IMR-90 (cell line): ENCODE measurements around the gene BCL2. TPM values are rescaled to one million over a fixed set of nuclear protein-coding genes. Genes with fewer than 3 reads are reported as not detected.

Experiments
- ATAC-seq: fragments of 200-7000 bp; cut with Tn5 transposase; 2 replicates; pipeline ENCODE4 v1.9.1; 2020; ENCODE audit warnings: low read depth, mild to moderate bottlenecking, moderate library complexity
- BruUV-seq: library from RNA; stranded (reverse); fragments of 400-500 nt; replicated peaks from 2 replicates; lab custom pipeline; 2021; lab: Mats Ljungman, UMichigan
- CTCF ChIA-PET: fragments of 300-600 bp; formaldehyde crosslinking; extraction: SDS; loops from one replicate; lab custom pipeline; 2021; ENCODE audit warnings: antibody characterized with exemption; lab: Yijun Ruan, JAX
- POLR2A ChIA-PET: fragments of 300-600 bp; sonication (Branson Sonifier 250); formaldehyde crosslinking; loops from one replicate; lab custom pipeline; 2022; ENCODE audit warnings: antibody characterized with exemption; ENCODE audit not compliant: unreplicated experiment; lab: Charles Lee
- DNase-seq: peaks from one replicate; pipeline ENCODE4 v3.0.0; 2013
- H2AFZ ChIP-seq: replicated peaks from 2 replicates; pipeline ENCODE3; 2013; ENCODE audit warnings: low read length, mild to moderate bottlenecking; ENCODE audit not compliant: poor library complexity
- H2AK5ac ChIP-seq: 2 replicates; pipeline ENCODE4 v1.6.1; 2013; ENCODE audit warnings: low read depth, low read length, inconsistent platforms
- H2AK9ac ChIP-seq: replicated peaks from 2 replicates; pipeline ENCODE3; 2013; ENCODE audit warnings: mild to moderate bottlenecking, low read depth, low read length, moderate library complexity; ENCODE audit not compliant: poor library complexity
- H2BK120ac ChIP-seq: 2 replicates; pipeline ENCODE4 v1.6.1; 2013; ENCODE audit warnings: low read depth, low read length, inconsistent platforms
- H2BK15ac ChIP-seq: 3 replicates; pipeline ENCODE4 v1.6.1; 2013; ENCODE audit warnings: low read depth, low read length, inconsistent platforms
- H2BK20ac ChIP-seq: 2 replicates; pipeline ENCODE4 v1.6.1; 2013; ENCODE audit warnings: low read depth, mild to moderate bottlenecking, inconsistent platforms, low read length, moderate library complexity
- H2BK5ac ChIP-seq: 2 replicates; pipeline ENCODE4 v1.6.1; 2013; ENCODE audit warnings: mild to moderate bottlenecking, low read depth, low read length, inconsistent platforms; ENCODE audit not compliant: poor library complexity, severe bottlenecking
- H3K14ac ChIP-seq: replicated peaks from 2 replicates; pipeline ENCODE4 v1.6.1; 2013; ENCODE audit warnings: low read depth, low read length, inconsistent platforms
- H3K18ac ChIP-seq: 2 replicates; pipeline ENCODE4 v1.6.1; 2013; ENCODE audit warnings: low read depth, low read length, control low read depth
- H3K23ac ChIP-seq: 2 replicates; pipeline ENCODE4 v1.6.1; 2013; ENCODE audit warnings: low read depth, low read length, inconsistent platforms
- H3K27ac ChIP-seq: 2 replicates; pipeline ENCODE4 v1.5.1; 2013; ENCODE audit warnings: mild to moderate bottlenecking, control low read depth, low read length; ENCODE audit not compliant: insufficient read depth
- H3K27me3 ChIP-seq: 2 replicates; pipeline ENCODE4 v1.6.1; 2013; ENCODE audit warnings: low read length; ENCODE audit not compliant: control insufficient read depth, insufficient read depth
- H3K36me3 ChIP-seq: 2 replicates; pipeline ENCODE4 v1.6.1; 2013; ENCODE audit warnings: low read length, mixed read lengths; ENCODE audit not compliant: control insufficient read depth, insufficient read depth
- H3K4ac ChIP-seq: 2 replicates; pipeline ENCODE4 v1.6.1; 2013; ENCODE audit warnings: low read depth, low read length, inconsistent platforms
- H3K4me1 ChIP-seq: 2 replicates; pipeline ENCODE4 v1.6.1; 2013; ENCODE audit warnings: low read length, mixed read lengths; ENCODE audit not compliant: control insufficient read depth, insufficient read depth
- H3K4me2 ChIP-seq: 2 replicates; pipeline ENCODE4 v1.6.1; 2013; ENCODE audit warnings: low read depth, mild to moderate bottlenecking, control low read depth, low read length, moderate library complexity
- H3K4me3 ChIP-seq: 2 replicates; pipeline ENCODE4 v1.5.1; 2013; ENCODE audit warnings: low read depth, mild to moderate bottlenecking, control low read depth, low read length, moderate library complexity; ENCODE audit not compliant: insufficient read depth
- H3K56ac ChIP-seq: 2 replicates; pipeline ENCODE4 v1.6.1; 2013; ENCODE audit warnings: low read length, inconsistent platforms; ENCODE audit not compliant: insufficient read depth; ENCODE audit errors: extremely low read depth
- H3K79me1 ChIP-seq, 2 experiments: 2 replicates each; pipeline ENCODE4 v1.6.1; 2013; ENCODE audit warnings: low read length in 2 of 2, inconsistent platforms in 1 of 2, low read depth in 1 of 2
- H3K9ac ChIP-seq: 2 replicates; pipeline ENCODE4 v1.6.1; 2013; ENCODE audit warnings: low read depth, low read length, control low read depth
- H3K9me1 ChIP-seq: 2 replicates; pipeline ENCODE4 v1.6.1; 2013; ENCODE audit warnings: low read length, inconsistent platforms; ENCODE audit not compliant: insufficient read depth
- H3K9me3 ChIP-seq: 2 replicates; pipeline ENCODE4 v1.6.1; 2013; ENCODE audit warnings: low read length; ENCODE audit not compliant: control insufficient read depth, insufficient read depth
- H4K20me1 ChIP-seq: 2 replicates; pipeline ENCODE4 v1.6.1; 2013; ENCODE audit warnings: low read length, inconsistent platforms; ENCODE audit not compliant: insufficient read depth
- H4K5ac ChIP-seq: 2 replicates; pipeline ENCODE4 v1.6.1; 2013; ENCODE audit warnings: mild to moderate bottlenecking, low read depth, low read length, control low read depth
- H4K8ac ChIP-seq, 2 experiments: 2 replicates each; pipeline ENCODE4 v1.6.1; 2013; ENCODE audit warnings: low read depth in 2 of 2, low read length in 2 of 2, control low read depth in 1 of 2, inconsistent platforms in 1 of 2
- H4K91ac ChIP-seq: 2 replicates; pipeline ENCODE4 v1.6.1; 2013; ENCODE audit warnings: low read depth, low read length, inconsistent platforms; ENCODE audit not compliant: insufficient read depth
- BHLHE40 ChIP-seq: fragments of 150-350 bp; IDR thresholded peaks from 2 replicates; pipeline ENCODE4 v1.6.1; 2016; ENCODE audit warnings: mild to moderate bottlenecking, low read depth, low read length
- CEBPB ChIP-seq: IDR thresholded peaks from 2 replicates; pipeline ENCODE4 v1.6.1; 2012; ENCODE audit warnings: low read depth, low read length, improper control_type of control experiment
- MAFK ChIP-seq: IDR thresholded peaks from 2 replicates; pipeline ENCODE4 v1.6.1; 2012; ENCODE audit warnings: low read depth, low read length, improper control_type of control experiment
- MXI1 ChIP-seq: IDR thresholded peaks from 2 replicates; pipeline ENCODE4 v1.6.1; 2012; ENCODE audit warnings: low read depth, mild to moderate bottlenecking, low read length, moderate library complexity, borderline replicate concordance
- NFE2L2 ChIP-seq: fragments of 150-350 bp; IDR thresholded peaks from 2 replicates; pipeline ENCODE4 v1.6.1; 2016; ENCODE audit warnings: low read depth, mild to moderate bottlenecking, low read length
- POLR2A ChIP-seq: IDR thresholded peaks from 2 replicates; pipeline ENCODE4 v1.6.1; 2012; ENCODE audit warnings: mild to moderate bottlenecking, low read depth, low read length
- RAD21 ChIP-seq: IDR thresholded peaks from 2 replicates; pipeline ENCODE4 v1.6.1; 2012; ENCODE audit warnings: low read length, improper control_type of control experiment
- SMC3 ChIP-seq: fragments of 150-350 bp; IDR thresholded peaks from 2 replicates; pipeline ENCODE4 v1.6.1; 2016; ENCODE audit warnings: low read depth, mild to moderate bottlenecking, antibody characterized with exemption, low read length, moderate library complexity
- USF2 ChIP-seq: fragments of 150-350 bp; IDR thresholded peaks from 2 replicates; pipeline ENCODE4 v1.6.1; 2017; ENCODE audit warnings: mild to moderate bottlenecking, antibody characterized with exemption, low read length, low read depth
- WGBS, 2 experiments: methylation state at CpG; one replicate each; pipeline versions ENCODE4 v1.1.5 to v1.1.7; 2013; ENCODE audit warnings: missing lambda C conversion rate in 2 of 2; ENCODE audit not compliant: insufficient read length in 1 of 2; ENCODE audit errors: extremely low coverage in 2 of 2; 5-methylcytosine and 5-hydroxymethylcytosine counted together
- dilution Hi-C: fragments of 300-500 bp; cut with HindIII; formaldehyde crosslinking; loops from one replicate; pipeline ENCODE4 v1.14.3; 2018; ENCODE audit warnings: low sequenced_read_pairs; ENCODE audit not compliant: unreplicated experiment
- in situ Hi-C: fragments of 300-500 bp; cut with MboI; formaldehyde crosslinking; loops from 3 replicates; pipeline ENCODE4 v1.14.3; 2019; ENCODE audit warnings: low sequenced_read_pairs, inconsistent platforms, mixed read lengths
- intact Hi-C: fragments of 100-400 bp; cut with micrococcal nuclease; formaldehyde crosslinking; loops from 2 replicates; pipeline ENCODE4 v1.10.0; 2022
- polyA plus RNA-seq, 3 experiments: library from polyadenylated mRNA; depleted of rRNA; stranded (reverse); fragments of >200 nt; gene quantifications; 2 replicates each; pipeline ENCODE4 v1.2.3, GENCODE V29; 2012; ENCODE audit warnings: low replicate concordance in 1 of 3
- total RNA-seq: library from RNA; depleted of rRNA; stranded (reverse); fragments of >200 nt; gene quantifications from 2 replicates; pipeline ENCODE4 v1.2.3, GENCODE V29; 2012

BCL2 gene
- total and polyA plus RNA-seq, 2 of the 4 experiments (the other 2 are of a cell fraction), result 0.24 to 0.54 TPM

GRCh38 chr18:63303547-63303946, 16.0 kb downstream of the BCL2 start:
- Histone ChIP-seq H3K18ac (no peak overlapping the region), H3K23ac (no peak overlapping the region), H2AFZ (no peak overlapping the region), H2BK20ac (no peak overlapping the region), H2BK5ac (no peak overlapping the region), H3K79me1 (no peaks in the 10 kb centered on the region), H4K20me1 (no peaks in the 10 kb centered on the region), H3K56ac (no peak overlapping the region), H3K4me2 (no peak overlapping the region), H2AK9ac (no peak overlapping the region), H4K5ac (no peak overlapping the region), H2BK15ac (no peak overlapping the region), H4K8ac (no peak overlapping the region), H2BK120ac (no peak overlapping the region), H3K9me3 (no peaks in the 10 kb centered on the region), H2AK5ac (no peak overlapping the region), H3K27me3 (peaks cover 3% of the 10 kb centered on the region; the same call in 1 of the 2 replicates), H4K91ac (no peak overlapping the region), H3K36me3 (no peaks in the 10 kb centered on the region), H3K27ac (no peak overlapping the region), H3K4ac (no peak overlapping the region), H3K4me1 (no peaks in the 10 kb centered on the region; the same call in 1 of the 2 replicates), H3K9ac (no peak overlapping the region), H3K9me1 (no peaks in the 10 kb centered on the region; the same call in 1 of the 2 replicates), H3K14ac (no peak overlapping the region), H3K4me3 (no peak overlapping the region)
- dilution Hi-C loops (no loop called here), in situ Hi-C loops (no loop called here), intact Hi-C loops (no loop called here)
- no TSS peak for BruUV-seq
- DNase-seq (no peak), ATAC-seq (no peak)
- ChIA-PET POLR2A (no interaction called here), CTCF (no interaction called here)
- no CpG with 5 or more reads among the region's 3 CpGs for WGBS, 2 experiments
- TF ChIP-seq BHLHE40 (no peak), MAFK (no peak), NFE2L2 (no peak), RAD21 (no peak), SMC3 (no peak), CEBPB (no peak), MXI1 (no peak), USF2 (no peak), POLR2A (no peak)
